Keratinocyte (primary cell): Measurements from ENCODE around the gene LHFPL6. TPM values are rescaled to one million over a fixed set of nuclear protein-coding genes. Genes with fewer than 3 reads are reported as not detected.

ENCODE experiments used
- DNase-seq: peaks from one replicate; pipeline ENCODE4 v3.0.0-alpha.2; 2011; ENCODE audit warnings: low read depth, missing footprints, low spot score
- FAIRE-seq: peaks from 2 replicates; lab custom pipeline; 2011; peaks lifted over from hg19 to GRCh38; lab: Jason Lieb, UNC
- H2AFZ ChIP-seq: 2 replicates; pipeline ENCODE4 v1.6.0; 2012; ENCODE audit warnings: low read length, control low read depth, inconsistent platforms; ENCODE audit not compliant: control insufficient read depth
- H3K27ac ChIP-seq: 2 replicates; pipeline ENCODE4 v1.5.1; 2011; ENCODE audit warnings: low read length; ENCODE audit not compliant: control insufficient read depth, insufficient read depth
- H3K27me3 ChIP-seq: 3 replicates; pipeline ENCODE4 v1.6.0; 2011; ENCODE audit warnings: low read length; ENCODE audit not compliant: control insufficient read depth, insufficient read depth; ENCODE audit errors: extremely low read depth
- H3K36me3 ChIP-seq, 2 experiments: 2 replicates in 1 of 2; 3 replicates in 1 of 2; pipeline ENCODE4 v1.5.1; 2011; ENCODE audit warnings: low read length in 2 of 2, mild to moderate bottlenecking in 1 of 2; ENCODE audit not compliant: control insufficient read depth in 2 of 2, insufficient read depth in 2 of 2; ENCODE audit errors: extremely low read depth in 1 of 2
- H3K4me1 ChIP-seq: 3 replicates; pipeline ENCODE4 v1.5.1; 2011; ENCODE audit warnings: low read length; ENCODE audit not compliant: control insufficient read depth, insufficient read depth; ENCODE audit errors: extremely low read depth
- H3K4me2 ChIP-seq: 3 replicates; pipeline ENCODE4 v1.6.0; 2011; ENCODE audit warnings: low read depth, low read length; ENCODE audit not compliant: control insufficient read depth, insufficient read depth; ENCODE audit errors: extremely low read depth
- H3K4me3 ChIP-seq, 3 experiments: fragments of 200-600 bp in 1 of 3; sonication (generic) in 1 of 3; 2 replicates in 2 of 3; 3 replicates in 1 of 3; pipeline ENCODE4 v1.5.1; 2011 to 2016; ENCODE audit warnings: low read length in 3 of 3, mild to moderate bottlenecking in 3 of 3, control low read depth in 2 of 3, inconsistent platforms in 1 of 3, low read depth in 1 of 3, mixed read lengths in 1 of 3, mixed run types in 1 of 3, moderate library complexity in 1 of 3; ENCODE audit not compliant: control insufficient read depth in 2 of 3, insufficient read depth in 2 of 3; ENCODE audit errors: extremely low read depth in 1 of 3
- H3K79me2 ChIP-seq: 2 replicates; pipeline ENCODE4 v1.6.0; 2012; ENCODE audit warnings: low read length; ENCODE audit not compliant: control insufficient read depth, insufficient read depth
- H3K9ac ChIP-seq: 3 replicates; pipeline ENCODE4 v1.6.0; 2011; ENCODE audit warnings: low read length; ENCODE audit not compliant: control insufficient read depth, insufficient read depth; ENCODE audit errors: extremely low read depth
- H3K9me1 ChIP-seq: 3 replicates; pipeline ENCODE4 v1.6.0; 2011; ENCODE audit warnings: low read length; ENCODE audit not compliant: control insufficient read depth, insufficient read depth; ENCODE audit errors: extremely low read depth
- H3K9me3 ChIP-seq: 2 replicates; pipeline ENCODE4 v1.5.1; 2012; ENCODE audit warnings: low read depth, low read length; ENCODE audit not compliant: control insufficient read depth
- H4K20me1 ChIP-seq: 3 replicates; pipeline ENCODE4 v1.6.0; 2011; ENCODE audit warnings: low read length; ENCODE audit not compliant: control insufficient read depth, insufficient read depth; ENCODE audit errors: extremely low read depth
- EZH2 ChIP-seq: IDR thresholded peaks from one replicate; pipeline ENCODE4 v1.6.1; 2012; ENCODE audit warnings: inconsistent platforms, mild to moderate bottlenecking, low read length, moderate library complexity
- dilution Hi-C: fragments of 300-500 bp; cut with MboI; formaldehyde crosslinking; loops from one replicate; pipeline ENCODE4 v1.7.0; 2020; ENCODE audit warnings: low sequenced_read_pairs; ENCODE audit not compliant: extremely low pct_ligation_motif_present
- polyA plus RNA-seq, 5 experiments: library from polyadenylated mRNA; depleted of rRNA in 3 of 5; stranded (reverse) in 3 of 5; stranded (forward) in 1 of 5; unstranded in 1 of 5; fragments of >200 nt; gene quantifications; 1 replicate in 1 of 5; 2 replicates in 3 of 5; 3 replicates in 1 of 5; pipeline versions ENCODE4 v1.2.1 to v1.2.3, GENCODE V29; 2011 to 2012; ENCODE audit warnings: missing spikeins in 2 of 5, low read depth in 1 of 5, low replicate concordance in 1 of 5
- TF ChIP-seq, protein P1 (sequence below), 3 experiments: IDR thresholded peaks in 1 of 3; conservative IDR thresholded peaks in 1 of 3; optimal IDR thresholded peaks in 1 of 3; 2 replicates in 2 of 3; 3 replicates in 1 of 3; pipeline versions ENCODE3 to v1.5.1; 2011; ENCODE audit warnings: low read length in 3 of 3, mild to moderate bottlenecking in 3 of 3, moderate library complexity in 2 of 3, control low read depth in 1 of 3, inconsistent platforms in 1 of 3; ENCODE audit not compliant: insufficient read depth in 2 of 3; ENCODE audit errors: extremely low read depth in 1 of 3

The LHFPL6 gene
- polyA plus RNA-seq, 1 donor (not counting 4 experiments of a cell fraction or from before 2014, with no cell fraction given), result 15.8 TPM

DNA sequence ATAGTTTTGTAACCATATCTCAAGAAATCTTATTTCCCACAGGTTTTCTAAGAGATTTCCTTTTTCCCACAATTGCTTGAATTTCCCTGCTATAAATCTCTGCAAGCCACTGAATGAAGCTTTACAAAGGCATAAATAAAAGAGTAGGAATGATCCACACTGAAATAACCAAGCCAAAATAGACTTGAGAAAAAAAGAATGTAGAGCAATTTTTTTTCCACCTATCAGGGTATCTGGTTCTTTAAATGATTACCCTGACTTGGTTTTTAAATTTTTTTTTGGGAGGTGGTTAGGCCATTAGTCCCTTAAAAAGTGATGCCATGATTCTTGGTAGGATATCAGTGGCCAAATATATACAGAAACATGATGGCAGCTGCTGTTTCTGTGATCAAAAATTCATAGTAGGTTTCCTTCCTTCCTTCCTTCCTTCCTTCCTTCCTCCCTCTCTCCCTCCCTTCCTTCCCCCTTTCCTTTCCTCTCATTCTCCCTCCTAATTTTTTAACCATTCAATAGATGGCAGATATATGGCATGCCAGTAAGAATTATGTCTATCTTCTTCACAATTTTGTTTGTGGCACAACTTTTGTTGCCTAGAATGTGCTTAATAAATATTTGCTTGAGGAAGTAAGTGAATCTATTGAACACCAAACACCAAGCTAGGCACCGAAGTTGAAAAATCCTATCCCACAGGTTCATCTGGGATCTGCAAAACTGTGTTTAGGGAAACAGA lies 233.7 kb downstream of the LHFPL6 start:
- H3K36me3 ChIP-seq, result no peaks in the 10 kb centered on the region
- H3K9ac ChIP-seq, result no peak overlapping the region
- peaks cover 15% of the 10 kb centered on the region for H3K4me1 ChIP-seq
- H4K20me1 ChIP-seq, result no peaks in the 10 kb centered on the region
- no peaks in the 10 kb centered on the region for H3K9me3 ChIP-seq
- no peak overlapping the region for H2AFZ ChIP-seq
- dilution Hi-C loops, result no loop called here
- H3K79me2 ChIP-seq, result no peaks in the 10 kb centered on the region
- H3K27ac ChIP-seq, result no peak overlapping the region
- peaks cover 2% of the 10 kb centered on the region for H3K9me1 ChIP-seq
- no peaks in the 10 kb centered on the region for H3K27me3 ChIP-seq
- no peak for DNase-seq
- no peak for FAIRE-seq
- no peak overlapping the region for H3K4me3 ChIP-seq
- H3K4me2 ChIP-seq, result no peak overlapping the region
- TF ChIP-seq, protein P1, sequence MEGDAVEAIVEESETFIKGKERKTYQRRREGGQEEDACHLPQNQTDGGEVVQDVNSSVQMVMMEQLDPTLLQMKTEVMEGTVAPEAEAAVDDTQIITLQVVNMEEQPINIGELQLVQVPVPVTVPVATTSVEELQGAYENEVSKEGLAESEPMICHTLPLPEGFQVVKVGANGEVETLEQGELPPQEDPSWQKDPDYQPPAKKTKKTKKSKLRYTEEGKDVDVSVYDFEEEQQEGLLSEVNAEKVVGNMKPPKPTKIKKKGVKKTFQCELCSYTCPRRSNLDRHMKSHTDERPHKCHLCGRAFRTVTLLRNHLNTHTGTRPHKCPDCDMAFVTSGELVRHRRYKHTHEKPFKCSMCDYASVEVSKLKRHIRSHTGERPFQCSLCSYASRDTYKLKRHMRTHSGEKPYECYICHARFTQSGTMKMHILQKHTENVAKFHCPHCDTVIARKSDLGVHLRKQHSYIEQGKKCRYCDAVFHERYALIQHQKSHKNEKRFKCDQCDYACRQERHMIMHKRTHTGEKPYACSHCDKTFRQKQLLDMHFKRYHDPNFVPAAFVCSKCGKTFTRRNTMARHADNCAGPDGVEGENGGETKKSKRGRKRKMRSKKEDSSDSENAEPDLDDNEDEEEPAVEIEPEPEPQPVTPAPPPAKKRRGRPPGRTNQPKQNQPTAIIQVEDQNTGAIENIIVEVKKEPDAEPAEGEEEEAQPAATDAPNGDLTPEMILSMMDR (optimal IDR thresholded peaks at IDR 0.05 in 1 of 3, IDR thresholded peaks at IDR 0.05 in 1 of 3, conservative IDR thresholded peaks at IDR 0.05 in 1 of 3; ENCODE audit: extremely low read depth in 1 of 3, insufficient read depth in 2 of 3, low read length in 3 of 3), result no peak
- no peak for TF ChIP-seq EZH2

GRCh38 chr13:39365879-39366278 lies 237.1 kb downstream of the LHFPL6 start:
- Histone ChIP-seq H3K79me2 (no peaks in the 10 kb centered on the region), H3K4me2 (no peak overlapping the region), H3K9me3 (no peaks in the 10 kb centered on the region), H3K36me3 (no peaks in the 10 kb centered on the region), H3K27ac (no peak overlapping the region), H3K4me1 (peaks cover 12% of the 10 kb centered on the region), H3K4me3 (no peak overlapping the region), H4K20me1 (no peaks in the 10 kb centered on the region), H3K9ac (no peak overlapping the region), H2AFZ (no peak overlapping the region), H3K27me3 (no peaks in the 10 kb centered on the region), H3K9me1 (peaks cover 2% of the 10 kb centered on the region)
- FAIRE-seq, result no peak
- dilution Hi-C loops, result no loop called here
- no peak for DNase-seq
- TF ChIP-seq EZH2, result no peak
- TF ChIP-seq, protein P1 (optimal IDR thresholded peaks at IDR 0.05 in 1 of 3, IDR thresholded peaks at IDR 0.05 in 1 of 3, conservative IDR thresholded peaks at IDR 0.05 in 1 of 3; ENCODE audit: extremely low read depth in 1 of 3, insufficient read depth in 2 of 3, low read length in 3 of 3), result no peak
